HG03565 (cell line): ENCODE data around the gene MEIS2.

Experiments used
- ATAC-seq: cut with Tn5 transposase; IDR thresholded peaks from one replicate; pipeline ENCODE4 v1.9.1; 2021; ENCODE audit warnings: mild to moderate bottlenecking, moderate library complexity; ENCODE audit not compliant: unreplicated experiment

Gene MEIS2

GRCh38 chr15:36940219-36940618 is 160.1 kb downstream of the MEIS2 start:
- ATAC-seq, result no peak

- no peak for ATAC-seq
Measured at GRCh38 chr15:36938764-36939163, 161.6 kb downstream of the MEIS2 start.

GRCh38 chr15:36938131-36938530 is 162.2 kb downstream of the MEIS2 start:
- ATAC-seq, result no peak

DNA sequence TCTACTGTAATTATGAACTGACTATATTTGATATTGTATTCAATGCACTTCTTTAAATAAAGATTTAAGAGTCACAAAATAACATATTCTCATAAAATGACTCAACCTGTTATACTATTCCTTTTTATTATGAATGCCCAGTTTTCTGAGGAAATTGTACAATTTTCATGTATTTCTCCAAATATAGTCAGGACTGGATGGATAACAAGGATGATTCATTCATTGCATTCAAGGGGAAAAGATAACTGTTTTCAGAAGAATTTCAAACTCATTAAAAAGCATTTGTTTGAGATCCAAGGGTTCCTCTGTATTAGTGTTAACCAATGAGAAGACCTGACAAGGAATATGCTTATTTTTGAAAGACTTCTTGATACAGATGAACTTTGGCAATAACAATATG is 163.7 kb downstream of the MEIS2 start:
- ATAC-seq, result no peak

DNA sequence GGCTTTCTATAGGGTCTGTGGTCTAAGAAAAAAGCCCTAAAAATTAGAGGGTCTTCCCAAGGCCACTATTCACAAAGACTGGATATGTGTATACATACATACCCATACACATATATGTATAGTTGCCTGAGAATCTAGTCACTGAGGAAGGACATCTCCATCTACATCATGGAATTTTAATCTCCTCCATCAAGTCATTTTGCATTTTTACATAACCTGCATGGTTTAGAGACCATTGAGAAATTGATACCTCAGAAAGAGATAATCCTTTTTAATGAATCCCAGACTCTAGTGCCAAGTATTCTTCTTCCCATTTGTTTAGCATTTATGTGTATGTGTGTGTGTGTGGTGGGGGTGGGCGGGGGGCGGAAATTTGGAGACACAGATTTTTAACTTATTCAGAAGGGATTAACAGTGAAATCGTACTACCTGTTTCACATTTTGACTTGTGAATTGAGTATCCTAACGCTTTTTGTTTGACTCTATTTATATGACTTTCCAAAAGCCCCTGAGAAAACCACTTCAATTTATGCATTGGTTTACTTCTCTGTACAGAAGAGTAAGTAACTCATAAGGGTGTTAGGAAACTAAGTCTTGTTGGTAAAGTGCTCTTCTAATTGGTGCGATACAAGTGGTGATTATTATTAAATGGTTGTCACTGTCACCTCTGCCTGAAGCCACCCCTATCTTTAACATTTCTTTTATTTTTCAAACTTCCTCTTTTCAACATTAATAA is 166.9 kb downstream of the MEIS2 start:
- ATAC-seq, result no peak

DNA sequence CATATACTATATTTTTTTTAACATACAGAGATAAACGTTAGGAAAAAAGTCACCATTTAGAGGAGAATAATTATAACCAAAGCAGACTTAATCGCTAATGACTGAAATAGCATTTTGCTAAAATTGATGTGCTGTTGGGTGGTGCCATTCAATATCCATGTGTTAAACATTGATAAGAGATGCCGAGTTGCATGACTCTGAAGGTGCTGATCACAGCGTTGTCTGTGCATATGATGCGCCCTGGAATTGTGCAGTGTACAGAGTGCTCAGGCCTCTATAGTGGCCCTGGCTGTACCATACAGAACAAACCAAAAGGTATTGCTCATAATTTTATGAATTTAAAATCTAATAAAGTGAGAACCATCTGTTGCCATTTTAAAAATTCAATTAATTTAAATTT is 168.3 kb downstream of the MEIS2 start:
- no peak for ATAC-seq

DNA sequence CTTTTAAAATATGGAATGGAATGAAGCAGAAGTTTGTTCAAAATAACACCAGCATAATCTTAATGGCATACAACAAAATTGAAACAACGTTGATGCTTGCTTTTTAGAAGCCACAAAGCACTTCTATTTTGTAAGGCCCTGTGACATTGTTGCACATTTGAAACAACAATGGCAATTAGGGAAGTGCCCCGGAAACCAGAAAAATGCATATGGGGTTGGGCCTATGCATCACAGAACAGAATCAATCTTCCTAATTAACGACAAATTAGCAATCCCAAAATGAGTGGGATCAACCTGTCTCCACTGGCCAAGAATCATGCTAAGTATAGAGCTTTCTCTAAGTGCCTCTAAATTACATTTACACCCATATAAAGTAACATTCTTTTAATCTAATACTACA is 168.9 kb downstream of the MEIS2 start:
- no peak for ATAC-seq

DNA sequence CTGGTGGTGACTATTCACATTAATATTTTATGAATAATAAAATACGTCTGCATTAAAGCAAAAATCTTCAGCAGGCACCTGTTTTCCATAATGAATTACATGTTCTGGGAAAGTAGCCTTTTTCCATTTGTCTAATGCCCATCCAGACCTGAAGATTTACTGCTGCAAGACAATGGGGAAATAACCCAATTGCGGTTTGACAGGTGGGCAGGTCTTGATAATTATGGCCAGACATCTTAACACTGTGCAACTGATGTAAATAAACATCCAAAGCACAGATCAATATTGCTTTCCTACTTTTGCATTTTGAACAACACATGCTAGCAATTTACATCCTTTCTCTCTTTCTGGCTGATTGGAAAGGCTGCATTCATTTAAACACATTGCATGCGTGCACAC is 173.9 kb downstream of the MEIS2 start:
- no peak for ATAC-seq

- no peak for ATAC-seq
Measured at GRCh38 chr15:36925653-36926426, 174.5 kb downstream of the MEIS2 start.

GRCh38 chr15:36925049-36925448 is 175.3 kb downstream of the MEIS2 start:
- ATAC-seq, result no peak

DNA sequence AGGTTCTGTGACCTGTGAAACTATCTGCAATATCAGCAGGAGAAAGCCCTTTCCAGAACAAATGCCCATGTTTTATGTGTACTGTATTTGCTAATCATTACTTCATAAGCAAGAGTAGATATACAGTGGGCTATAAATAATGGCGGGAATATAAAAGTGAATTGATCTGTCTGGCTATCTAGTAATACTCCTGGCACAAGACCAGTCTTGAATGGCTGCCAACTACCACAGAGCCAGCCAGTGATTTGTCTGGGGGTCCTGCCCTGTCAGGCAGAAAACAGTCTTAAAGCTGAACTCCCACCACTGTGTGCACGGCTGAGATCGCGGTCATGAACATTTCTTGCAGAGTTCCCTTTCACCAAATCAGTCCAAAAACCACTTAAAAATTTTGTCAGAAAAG is 176.3 kb downstream of the MEIS2 start:
- no peak for ATAC-seq

GRCh38 chr15:36921484-36922091 is 178.8 kb downstream of the MEIS2 start:
- ATAC-seq, result no peak

GRCh38 chr15:36917411-36918267 is 182.7 kb downstream of the MEIS2 start:
- no peak for ATAC-seq

GRCh38 chr15:36914960-36915808 is 185.2 kb downstream of the MEIS2 start:
- ATAC-seq, result no peak

DNA sequence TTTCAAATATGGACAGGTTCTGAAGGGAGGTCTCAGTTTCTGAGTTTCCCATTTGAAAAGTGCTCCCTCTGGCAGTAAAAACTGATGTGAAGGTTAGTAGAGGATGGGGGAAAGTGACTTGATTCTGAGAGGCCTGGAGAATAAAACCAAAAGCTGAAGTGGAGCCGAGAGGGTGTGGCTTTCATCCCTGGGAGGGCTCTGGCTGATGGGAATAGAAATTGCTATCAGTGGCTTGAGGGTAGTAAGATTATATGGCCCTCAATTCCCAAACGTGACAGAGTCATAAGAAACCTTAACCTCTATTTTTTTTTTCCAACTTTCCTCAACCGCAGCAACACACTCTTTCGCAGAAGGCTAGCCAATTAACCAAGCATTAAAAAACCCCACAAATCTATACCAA is 185.9 kb downstream of the MEIS2 start:
- ATAC-seq, result no peak

GRCh38 chr15:36912311-36912712 is 188.0 kb downstream of the MEIS2 start:
- ATAC-seq, result no peak

DNA sequence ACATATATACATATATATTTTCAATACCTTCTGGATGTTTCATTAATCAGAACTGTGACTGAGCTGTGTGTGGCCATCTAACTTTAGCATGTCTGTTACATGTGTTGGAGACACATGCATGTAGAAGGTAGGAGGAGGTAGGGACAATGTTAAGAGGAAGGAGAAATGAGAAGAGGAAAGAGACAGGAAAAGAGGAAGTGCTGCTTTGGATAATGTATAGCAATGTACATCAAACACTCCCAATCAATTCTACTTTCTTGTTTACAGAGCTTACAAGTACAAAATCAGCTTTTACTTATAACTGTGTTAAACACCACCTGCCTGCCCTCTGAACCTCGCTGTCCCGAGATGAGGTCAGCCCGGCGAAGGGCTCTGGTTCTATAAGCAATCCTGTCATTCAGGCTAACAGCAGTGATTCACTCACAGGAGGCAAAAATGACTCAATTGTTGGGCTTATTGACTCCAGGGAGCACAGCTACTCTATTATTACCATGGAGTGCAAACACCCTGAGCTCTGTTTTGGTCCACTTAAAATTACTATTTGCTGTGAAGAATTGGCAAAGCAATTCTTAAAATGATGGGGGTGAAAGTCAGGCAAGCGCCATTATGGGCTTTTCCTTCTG is 188.9 kb downstream of the MEIS2 start:
- ATAC-seq, result no peak

- no peak for ATAC-seq
Measured at GRCh38 chr15:36908991-36909390, 191.4 kb downstream of the MEIS2 start.

- ATAC-seq, result no peak
Measured at GRCh38 chr15:36907295-36907694, 193.1 kb downstream of the MEIS2 start.

DNA sequence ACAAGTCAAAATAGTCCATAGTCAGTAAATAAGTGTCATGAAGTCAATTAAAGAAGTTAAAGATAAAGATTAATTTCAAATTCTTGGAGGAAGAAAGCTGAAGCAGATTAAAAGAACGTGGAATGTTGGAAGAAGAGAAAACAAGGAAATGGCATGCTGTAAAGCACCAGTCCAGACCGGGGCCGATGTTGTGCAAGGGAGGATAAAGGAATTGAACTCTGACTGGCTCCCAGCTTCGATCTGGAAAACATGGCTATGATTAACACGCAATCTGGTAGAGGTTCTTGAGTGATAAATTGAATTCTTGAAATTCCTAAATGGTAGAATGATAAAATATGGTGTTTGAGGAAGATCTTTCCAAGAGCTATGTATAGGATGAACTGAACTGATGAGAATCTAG is 194.4 kb downstream of the MEIS2 start:
- no peak for ATAC-seq
